ENCODE data around the gene EIF2D. TPM values are rescaled to one million over a fixed set of nuclear protein-coding genes. Genes with fewer than 3 reads are reported as not detected.

The EIF2D gene
- total and polyA plus RNA-seq, 9 of the 15 experiments (the other 6 are each of a cell fraction or from before 2014, with no cell fraction given), result 81.1 to 138 (median 93.9) TPM

- TF ChIP-seq ARNT (IDR thresholded peaks at IDR 0.05) (peak; percentile 64 to 74; a peak in 2 of 4 replicates), CEBPB (tag; IDR thresholded peaks at IDR 0.05) (no peak), SMARCA4 (IDR thresholded peaks at IDR 0.05) (no peak), HDAC1 (IDR thresholded peaks at IDR 0.05) (peak; percentile 91 to 99; a peak in 3 of 4 replicates), SMARCA5 (IDR thresholded peaks at IDR 0.05) (no peak), CREM (IDR thresholded peaks at IDR 0.05; ENCODE audit: low read depth) (peak; percentile 83), MECOM (CRISPR knock-in tag; IDR thresholded peaks at IDR 0.05) (no peak), ZNF589 (CRISPR knock-in tag; IDR thresholded peaks at IDR 0.05; ENCODE audit: low read depth) (peak; percentile 84; the same call in 1 of the 2 replicates), ERF (CRISPR knock-in tag; IDR thresholded peaks at IDR 0.05) (peak; percentile 71; the same call in 1 of the 2 replicates), ZNF24 (IDR thresholded peaks at IDR 0.05) (peak; percentile 89), ZNF668 (CRISPR knock-in tag; IDR thresholded peaks at IDR 0.05) (peak; percentile 73; the same call in 1 of the 2 replicates), NR2C2 (CRISPR knock-in tag; IDR thresholded peaks at IDR 0.05) (peak; percentile 90), NR2C2 (tag; IDR thresholded peaks at IDR 0.05) (peak; percentile 70), BCL6 (CRISPR knock-in tag; IDR thresholded peaks at IDR 0.05) (no peak), PRDM10 (IDR thresholded peaks at IDR 0.05; ENCODE audit: partially characterized antibody) (peak; percentile 69), ATF1 (CRISPR knock-in tag; IDR thresholded peaks at IDR 0.05) (peak; percentile 40; the same call in 1 of the 2 replicates), ATF1 (tag; IDR thresholded peaks at IDR 0.05) (peak; percentile 83), ZNF239 (CRISPR knock-in tag; IDR thresholded peaks at IDR 0.05) (peak; percentile 60; the same call in 1 of the 2 replicates), ZNF175 (CRISPR knock-in tag; IDR thresholded peaks at IDR 0.05; ENCODE audit: low read depth) (0 out of 2 replicates have a peak, but pooled peaks have one; percentile 59), HDGF (IDR thresholded peaks at IDR 0.05) (no peak), RBM25 (IDR thresholded peaks at IDR 0.05; ENCODE audit: low read depth, low read length, severe bottlenecking) (peak; percentile 86), PATZ1 (CRISPR knock-in tag; IDR thresholded peaks at IDR 0.05; ENCODE audit: borderline replicate concordance) (peak; percentile 85; the same call in 1 of the 2 replicates), PPARD (CRISPR knock-in tag; IDR thresholded peaks at IDR 0.05) (no peak), SRSF1 (IDR thresholded peaks at IDR 0.05; ENCODE audit: low read depth, low read length) (no peak), ZSCAN29 (IDR thresholded peaks at IDR 0.05) (no peak; the same call in 1 of the 2 replicates)
Measured at GRCh38 chr1:206612129-206612876, at the start of gene EIF2D (continued).
